GM18909 (cell line): ENCODE measurements around the gene ANP32A.
A peak's percentile ranks its signal among the peaks of the same experiment; 100 is the strongest.

Experiments
- ATAC-seq: cut with Tn5 transposase; IDR thresholded peaks from one replicate; pipeline ENCODE4 v1.9.1; 2021; ENCODE audit warnings: mild to moderate bottlenecking; ENCODE audit not compliant: unreplicated experiment, poor library complexity

ANP32A gene

GRCh38 chr15:68800875-68801274 is 19.8 kb downstream of the ANP32A start:
- ATAC-seq, result no peak

DNA sequence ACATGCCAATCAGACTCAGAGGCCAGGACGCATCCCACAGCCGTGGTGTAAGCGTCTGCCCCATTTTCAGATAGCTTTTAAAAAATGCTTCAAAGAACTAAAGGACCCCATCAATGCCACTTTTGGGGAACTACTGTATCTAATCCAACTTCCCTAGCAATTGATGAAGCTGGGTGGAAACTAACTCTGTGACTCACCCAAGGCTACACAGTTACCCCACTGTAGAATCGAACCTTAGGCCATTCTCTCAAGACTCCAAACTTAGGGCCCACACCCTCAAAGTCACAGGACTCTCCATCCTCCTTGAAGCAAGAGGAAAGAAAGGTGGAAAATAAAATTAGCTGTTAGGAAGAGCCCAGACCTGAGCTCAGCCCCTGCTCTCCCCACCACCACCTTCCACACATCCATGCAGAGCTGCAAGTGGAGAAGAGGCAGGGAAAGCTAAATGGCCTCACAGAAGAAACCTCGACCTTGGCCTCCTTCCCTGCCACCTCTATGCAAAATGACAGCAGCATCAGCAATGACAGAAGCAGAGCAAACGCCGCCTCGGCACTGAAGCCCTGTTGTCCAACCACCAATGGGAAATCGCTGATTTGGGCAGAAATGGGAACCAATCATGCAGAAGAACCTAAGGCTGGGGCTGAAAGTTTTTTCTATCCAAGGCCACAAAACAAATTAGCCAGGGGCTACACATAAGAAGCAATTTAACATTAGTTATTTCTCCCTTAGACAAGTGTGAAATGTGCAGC is 22.2 kb downstream of the ANP32A start:
- no peak for ATAC-seq

DNA sequence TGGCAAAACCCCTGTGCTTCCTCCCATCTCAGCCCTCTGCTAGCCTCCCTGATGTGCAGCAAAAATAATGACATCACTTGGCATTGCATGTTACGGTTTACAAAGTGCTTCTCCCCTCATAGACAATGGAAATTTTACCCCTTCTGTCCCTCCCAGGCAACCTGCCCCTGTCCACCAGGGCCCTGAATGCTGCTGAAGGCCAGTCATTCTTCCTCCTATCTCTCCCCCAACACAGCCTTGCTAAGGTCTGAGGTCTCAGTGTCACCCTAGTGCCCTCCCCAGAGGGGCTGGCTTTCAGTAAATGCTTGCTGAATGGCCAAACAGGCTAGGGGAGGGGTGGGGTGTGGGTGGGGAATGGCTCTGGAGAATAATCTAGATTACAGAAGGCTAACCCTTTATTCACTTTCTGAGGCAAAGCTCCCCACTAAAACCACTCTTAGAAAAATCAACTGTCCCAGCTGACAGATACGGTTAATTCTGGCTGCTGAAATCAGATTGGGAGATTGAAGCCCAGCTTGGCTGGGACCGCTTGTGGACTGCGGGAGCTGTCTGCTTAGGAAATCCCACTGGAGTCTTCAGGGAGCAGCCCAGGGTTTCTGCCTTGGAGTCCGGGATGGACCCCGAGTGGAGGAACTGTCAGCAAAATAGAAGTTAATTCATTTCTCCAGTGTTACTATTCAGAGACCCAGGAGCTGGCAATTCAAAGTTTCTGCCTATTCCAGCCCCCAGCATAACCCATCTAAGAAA is 22.9 kb downstream of the ANP32A start:
- ATAC-seq, result no peak

- ATAC-seq, result no peak
Measured at GRCh38 chr15:68797191-68797590, 23.5 kb downstream of the ANP32A start.

DNA sequence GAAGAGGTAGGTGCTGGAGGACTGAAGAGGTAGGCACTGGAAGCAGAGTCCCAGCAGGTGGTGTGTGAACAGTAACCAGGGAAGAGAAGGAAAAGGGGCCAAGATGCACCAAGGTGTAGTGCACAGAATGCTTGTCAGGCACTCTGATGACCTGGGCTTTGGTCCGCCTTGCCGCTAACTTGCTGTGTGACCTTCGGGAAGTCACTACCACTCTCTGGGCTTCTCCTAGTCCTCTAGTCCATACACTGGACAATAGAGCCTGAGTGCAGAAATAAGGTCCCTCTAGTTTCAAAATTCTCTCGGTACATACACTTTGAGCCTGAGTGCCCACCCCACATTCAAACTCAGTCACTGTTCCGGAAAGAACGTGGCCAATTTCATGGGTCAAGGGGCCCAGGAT is 24.1 kb downstream of the ANP32A start:
- no peak for ATAC-seq

DNA sequence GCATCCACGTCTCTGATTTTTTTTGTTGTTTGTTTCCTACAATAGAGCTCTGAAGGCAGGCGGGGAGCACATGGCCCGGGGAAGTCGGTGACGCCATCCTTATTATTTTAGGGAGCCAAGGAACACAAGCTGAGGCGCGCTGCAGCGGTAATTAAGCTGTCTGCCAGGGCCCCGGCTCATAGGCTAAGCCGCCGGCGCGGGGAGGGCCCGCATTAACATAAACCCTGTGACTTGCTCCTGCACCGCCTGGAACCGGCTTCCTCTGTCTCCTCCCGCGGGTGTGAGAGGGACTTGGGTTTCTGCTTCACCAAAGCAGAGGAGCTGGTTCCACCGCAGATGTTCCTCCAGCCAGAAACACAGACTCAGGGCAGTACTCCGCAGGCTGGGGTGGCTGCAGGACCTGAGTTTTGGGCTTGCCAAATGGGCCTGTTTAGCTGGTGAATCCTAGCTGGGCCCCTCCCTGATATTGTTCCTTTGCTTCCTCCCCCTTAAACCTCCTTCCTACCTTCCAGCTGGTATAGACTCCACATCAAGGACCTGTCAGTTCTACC is 25.3 kb downstream of the ANP32A start:
- peak; percentile 42 for ATAC-seq

- ATAC-seq, result no peak
Measured at GRCh38 chr15:68794863-68795262, 25.8 kb downstream of the ANP32A start.

DNA sequence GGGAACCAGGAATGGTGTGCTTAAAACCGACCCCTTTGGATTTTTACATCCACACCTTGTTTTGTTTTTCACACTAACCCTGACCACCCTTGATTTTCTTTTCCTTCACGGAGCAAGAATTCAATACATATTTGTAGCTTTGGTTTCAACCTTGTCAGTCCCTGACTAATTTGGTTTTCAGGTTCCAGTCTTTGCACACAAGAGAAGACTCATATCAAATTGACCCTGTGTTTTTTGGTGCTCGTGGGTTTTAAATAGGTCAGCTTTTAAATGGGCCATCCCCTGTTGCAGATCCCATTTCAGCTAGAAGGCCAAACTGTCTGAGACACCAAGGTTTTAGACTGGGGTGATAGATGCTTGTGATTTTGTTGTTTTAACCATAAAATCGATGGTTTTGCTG is 26.4 kb downstream of the ANP32A start:
- no peak for ATAC-seq

GRCh38 chr15:68793776-68794175 is 26.9 kb downstream of the ANP32A start:
- no peak for ATAC-seq

GRCh38 chr15:68792901-68793766 is 27.6 kb downstream of the ANP32A start:
- no peak for ATAC-seq

DNA sequence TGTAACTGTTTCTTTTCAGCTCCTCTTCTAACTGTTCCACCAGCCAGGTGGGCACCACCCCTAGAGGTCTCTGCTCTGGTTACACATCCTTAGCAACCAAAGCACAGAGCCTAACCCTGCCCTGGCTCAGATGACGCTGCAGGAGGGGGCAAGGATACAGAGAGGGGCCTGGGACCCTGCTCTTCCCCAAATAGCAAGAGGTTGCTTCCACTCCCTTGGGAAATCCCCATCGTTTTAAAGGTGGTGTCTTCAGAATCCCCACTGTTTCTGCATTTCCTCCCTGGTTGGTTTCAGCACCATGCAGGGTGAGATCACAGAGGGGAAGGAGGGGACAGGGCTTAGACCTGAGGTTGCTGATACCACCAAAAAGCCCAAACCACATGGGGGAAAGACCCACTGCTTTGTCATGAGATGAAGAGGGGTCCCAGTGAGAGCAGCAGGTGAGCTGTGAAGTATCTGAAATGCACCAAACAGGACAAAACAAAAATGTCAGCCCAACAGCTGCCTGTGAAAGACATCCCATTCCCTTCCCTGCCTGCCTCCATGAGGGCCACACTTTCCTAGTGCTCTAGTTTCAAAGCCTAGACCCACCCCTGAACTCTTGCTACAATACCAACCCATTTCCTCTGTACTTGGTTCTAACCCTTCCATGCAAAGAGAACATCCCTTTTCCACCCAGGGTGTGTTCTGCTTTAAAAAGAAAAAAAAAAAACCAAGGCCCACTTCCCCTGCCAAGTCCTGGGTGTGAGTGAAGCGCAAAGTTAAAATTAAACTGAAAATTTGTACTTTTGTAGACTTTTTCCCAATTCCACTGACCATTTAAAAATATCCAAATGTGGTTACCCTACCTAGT is 29.0 kb downstream of the ANP32A start:
- ATAC-seq, result peak; percentile 53

GRCh38 chr15:68790910-68791309 is 29.8 kb downstream of the ANP32A start:
- ATAC-seq, result no peak

DNA sequence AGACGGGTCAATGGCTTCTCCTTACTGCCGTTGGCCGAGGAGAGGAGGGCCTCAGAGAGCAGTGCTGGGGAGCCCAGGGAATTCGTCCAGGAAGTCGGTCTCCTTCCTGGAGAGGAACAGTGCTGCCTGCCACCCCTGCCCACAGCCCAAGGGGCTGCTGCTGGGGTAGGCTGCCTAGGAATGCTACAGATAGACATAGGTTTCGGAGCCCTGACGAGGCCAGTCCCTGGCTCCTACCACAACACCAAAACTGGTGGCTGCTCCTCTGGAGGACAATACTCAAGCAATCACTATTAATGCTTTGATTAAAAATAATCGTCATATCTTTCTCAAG is 30.5 kb downstream of the ANP32A start:
- no peak for ATAC-seq

- ATAC-seq, result no peak
Measured at GRCh38 chr15:68789534-68790241, 31.0 kb downstream of the ANP32A start.

DNA sequence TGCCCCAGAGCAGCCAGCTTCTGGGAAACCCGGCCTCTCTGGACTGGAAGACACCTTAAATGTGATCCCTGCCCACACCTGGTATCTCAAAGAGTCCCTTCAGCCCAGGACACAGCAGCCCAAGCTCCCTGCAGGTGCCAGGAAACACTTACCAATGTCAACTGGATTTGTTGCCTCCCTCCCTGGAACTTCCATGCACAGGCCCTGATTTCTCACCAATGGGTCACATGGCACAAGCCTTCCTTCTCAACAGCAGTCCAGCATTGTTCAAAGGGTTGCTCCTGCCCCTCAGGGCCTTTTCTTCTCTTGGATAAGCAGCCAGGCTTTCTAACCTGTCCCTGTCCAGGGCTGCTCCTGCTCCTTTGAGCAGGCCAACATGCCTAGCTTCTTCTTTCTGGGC is 31.6 kb downstream of the ANP32A start:
- ATAC-seq, result no peak

DNA sequence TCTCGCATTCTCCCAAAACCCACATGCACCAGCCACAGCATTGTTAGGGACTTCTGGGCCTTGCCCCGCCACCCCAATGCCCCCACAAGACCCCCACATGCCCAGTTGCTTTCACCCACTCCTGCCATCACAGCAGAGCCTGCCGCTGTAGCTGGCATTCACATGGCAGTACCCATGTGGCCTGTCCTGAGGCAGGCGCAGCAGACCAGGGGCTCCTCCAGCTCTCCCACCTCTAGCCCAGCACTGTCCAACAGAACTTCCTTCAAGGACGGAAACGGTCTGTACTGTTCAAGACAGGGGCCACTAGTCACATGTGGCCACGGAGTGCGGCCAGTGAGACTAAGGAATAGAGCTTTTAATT is 32.5 kb downstream of the ANP32A start:
- ATAC-seq, result no peak

- no peak for ATAC-seq
Measured at GRCh38 chr15:68787609-68788263, 33.0 kb downstream of the ANP32A start.

DNA sequence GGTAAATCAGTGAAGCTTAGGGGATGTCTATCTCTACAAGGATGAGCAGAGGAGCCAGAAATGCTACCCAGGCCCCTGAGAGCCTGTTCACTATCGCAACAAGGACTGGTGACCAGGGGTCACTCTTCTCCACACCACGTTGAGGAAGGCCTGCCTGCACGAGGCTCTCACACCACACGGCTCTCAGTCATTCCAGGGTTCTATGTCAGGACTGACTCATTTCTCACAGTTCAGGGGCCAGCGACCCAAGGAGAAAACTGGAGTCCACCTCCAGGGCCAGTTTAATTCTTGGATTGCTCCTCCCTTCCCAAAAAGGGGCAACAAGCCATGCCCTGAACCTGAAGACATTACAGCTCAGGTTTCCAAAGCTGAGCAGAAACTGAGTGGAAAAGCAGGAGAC is 33.9 kb downstream of the ANP32A start:
- no peak for ATAC-seq

DNA sequence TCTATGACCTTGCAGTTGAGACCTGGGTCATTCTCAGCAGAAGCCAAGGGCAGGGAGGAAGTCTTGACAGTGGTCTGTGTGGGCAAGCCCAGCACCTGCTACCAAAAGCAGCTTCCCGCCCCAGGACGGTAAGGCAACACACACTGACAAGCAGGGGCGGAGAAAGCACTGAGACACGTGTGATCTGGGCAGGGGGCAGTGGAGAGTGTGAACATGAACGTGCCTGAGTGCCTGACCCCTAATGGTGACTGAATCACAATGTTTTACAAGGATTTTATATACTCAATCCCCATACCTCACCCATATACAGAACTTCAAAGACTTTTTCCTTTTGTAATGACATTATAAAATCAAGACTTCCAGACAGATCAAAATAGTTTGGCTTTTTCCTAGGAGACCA is 35.2 kb downstream of the ANP32A start:
- no peak for ATAC-seq
